CD4-positive, CD25-positive, alpha-beta regulatory T cell (primary cell): ENCODE measurements around the gene LRR1. TPM values are rescaled to one million over a fixed set of nuclear protein-coding genes. Genes with fewer than 3 reads are reported as not detected.

ENCODE experiments used
- ATAC-seq, 2 donors: fragments of 150-1000 bp; cut with Tn5 transposase; one replicate each; pipeline ENCODE4 v1.10.0; 2021; ENCODE audit warnings: low read depth in 2 of 2, moderate number of reproducible peaks in 2 of 2, moderate library complexity in 1 of 2
- DNase-seq, 3 donors: peaks; one replicate each; pipeline versions ENCODE4 v3.0.0 to v3.0.0-alpha.2; 2012 to 2022; ENCODE audit warnings: mixed read lengths in 1 of 3
- H3K27ac ChIP-seq: one replicate; pipeline ENCODE4 v1.7.0; 2013; ENCODE audit warnings: mild to moderate bottlenecking, low read length; ENCODE audit not compliant: insufficient read depth, poor library complexity, severe bottlenecking
- H3K27me3 ChIP-seq: one replicate; pipeline ENCODE4 v1.7.0; 2013; ENCODE audit warnings: low read length; ENCODE audit not compliant: control insufficient read depth, insufficient read depth
- H3K36me3 ChIP-seq: one replicate; pipeline ENCODE4 v1.7.0; 2013; ENCODE audit warnings: mild to moderate bottlenecking, low read length, moderate library complexity; ENCODE audit not compliant: control insufficient read depth, insufficient read depth
- H3K4me1 ChIP-seq: 2 replicates; pipeline ENCODE4 v1.7.0; 2013; ENCODE audit warnings: mild to moderate bottlenecking, low read length; ENCODE audit not compliant: insufficient read depth, control insufficient read depth, poor library complexity, severe bottlenecking
- H3K4me3 ChIP-seq: one replicate; pipeline ENCODE4 v1.7.0; 2013; ENCODE audit warnings: low read depth, mild to moderate bottlenecking, low read length, moderate library complexity
- H3K9me3 ChIP-seq, 2 experiments: 1 replicate in 1 of 2; 2 replicates in 1 of 2; pipeline ENCODE4 v1.7.0; 2013; ENCODE audit warnings: low read length in 2 of 2, mild to moderate bottlenecking in 1 of 2, moderate library complexity in 1 of 2; ENCODE audit not compliant: control insufficient read depth in 2 of 2
- H3K27ac Mint-ChIP-seq, 3 donors: one replicate each; pipeline ENCODE4 v1.8.0; 2020 to 2022; ENCODE audit warnings: mild to moderate bottlenecking in 3 of 3, mixed read lengths in 3 of 3, moderate library complexity in 2 of 3
- H3K27me3 Mint-ChIP-seq: one replicate; pipeline ENCODE4 v1.8.0; 2022; ENCODE audit warnings: mild to moderate bottlenecking, mixed read lengths
- H3K36me3 Mint-ChIP-seq: one replicate; pipeline ENCODE4 v1.8.0; 2020; ENCODE audit warnings: mixed read lengths
- H3K4me1 Mint-ChIP-seq, 4 donors: one replicate each; pipeline ENCODE4 v1.8.0; 2020 to 2022; ENCODE audit warnings: mixed read lengths in 4 of 4, mild to moderate bottlenecking in 1 of 4
- H3K4me3 Mint-ChIP-seq, 4 donors: one replicate each; pipeline ENCODE4 v1.8.0; 2020 to 2022; ENCODE audit warnings: mild to moderate bottlenecking in 4 of 4, mixed read lengths in 4 of 4, moderate library complexity in 3 of 4
- H3K9me3 Mint-ChIP-seq, 7 donors: one replicate each; pipeline ENCODE4 v1.8.0; 2020 to 2022; ENCODE audit warnings: mixed read lengths in 7 of 7, mild to moderate bottlenecking in 3 of 7, moderate library complexity in 2 of 7
- polyA plus RNA-seq, 4 donors: library from polyadenylated mRNA; unstranded; fragments of 300-500 nt; fragmentation: Illumina TruSeq; gene quantifications; one replicate each; pipeline ENCODE4 v1.2.3, GENCODE V29; 2021
- total RNA-seq: library from RNA; stranded (reverse); gene quantifications from one replicate; pipeline ENCODE4 v1.2.3, GENCODE V29; 2022

Gene LRR1
- total and polyA plus RNA-seq, 5 donors from 2014 or later, result 11.2 to 26.7 (median 17.3) TPM

DNA sequence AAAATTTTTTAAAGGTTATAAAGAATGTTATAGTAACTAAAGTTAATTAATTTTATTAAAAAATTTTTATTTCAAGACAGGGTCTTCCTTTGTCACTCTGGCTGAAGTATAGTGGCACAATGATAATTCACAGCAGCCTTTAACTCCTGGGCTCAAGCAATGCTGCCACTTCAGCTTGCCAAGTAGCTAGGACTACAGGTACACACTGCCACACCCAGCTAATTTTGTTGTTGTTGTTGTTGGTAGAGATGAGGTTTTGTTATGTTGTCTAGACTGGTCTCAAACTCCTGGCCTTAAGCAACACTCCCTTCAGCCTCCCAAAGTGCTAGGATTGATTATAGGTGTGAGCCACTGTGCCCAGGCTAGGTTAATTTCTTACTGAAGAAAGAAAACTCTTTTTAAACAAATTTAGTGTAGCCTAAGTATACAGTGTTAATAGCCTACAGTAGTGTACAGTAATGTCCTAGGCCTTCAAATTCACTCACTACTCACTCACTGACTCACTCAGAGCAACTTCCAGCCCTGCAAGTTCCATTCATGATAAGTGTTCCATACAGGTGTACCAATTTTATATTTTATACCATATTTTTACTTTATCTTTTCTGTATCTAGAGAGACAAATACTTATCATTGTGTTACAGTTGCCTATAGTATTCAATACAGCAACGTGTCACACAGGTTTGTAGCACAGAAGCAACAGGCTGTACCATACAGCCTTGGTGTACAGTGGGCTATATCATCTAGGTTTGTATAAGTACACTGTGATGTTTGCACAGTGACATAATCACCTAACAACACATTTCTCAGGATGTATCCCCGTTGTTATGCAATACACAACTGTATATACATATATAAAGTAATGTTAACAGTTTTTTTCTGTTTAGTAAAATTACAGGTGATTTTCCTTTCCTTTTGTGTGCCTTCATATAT is 61.1 kb downstream of the LRR1 start:
- peaks cover 4% of the 10 kb centered on the region for H3K36me3 Mint-ChIP-seq
- DNase-seq (no peak), ATAC-seq (no peak)
- H3K4me1 Mint-ChIP-seq, result peaks cover 0 to 4% (median 0%) of the 10 kb centered on the region in 4 donors
- Histone ChIP-seq H3K27me3 (no peaks in the 10 kb centered on the region), H3K4me3 (no peak overlapping the region), H3K36me3 (no peaks in the 10 kb centered on the region), H3K27ac (no peak overlapping the region), H3K9me3 (no peaks in the 10 kb centered on the region), H3K4me1 (no peaks in the 10 kb centered on the region)
- H3K9me3 Mint-ChIP-seq, result no peaks in the 10 kb centered on the region
- no peak overlapping the region for H3K27ac Mint-ChIP-seq
- no peaks in the 10 kb centered on the region for H3K27me3 Mint-ChIP-seq
- H3K4me3 Mint-ChIP-seq, result no peak overlapping the region

Other genes starting within 250 kb of the LRR1 start
- gene RPS29, start 12.6 kb upstream of the LRR1 start, total RNA-seq, result 2,952 TPM
- over 10,000 TPM in 2 of 4 donors, 1,000 to 10,000 TPM in 2; 7,004 to 11,285 (median 9,263) TPM for gene RPS29, start 12.6 kb upstream of the LRR1 start, polyA plus RNA-seq
- gene RPL36AL, start 21.7 kb downstream of the LRR1 start, total RNA-seq, result 240 TPM
- 100 to 1,000 TPM; 632 to 774 (median 735) TPM for gene RPL36AL, start 21.7 kb downstream of the LRR1 start, polyA plus RNA-seq
- 32.0 TPM for gene MGAT2, start 21.9 kb downstream of the LRR1 start, total RNA-seq
- gene MGAT2, start 21.9 kb downstream of the LRR1 start, polyA plus RNA-seq, result 10 to 100 TPM; 34.6 to 43.7 (median 36.4) TPM
- gene DNAAF2, start 36.3 kb downstream of the LRR1 start, total RNA-seq, result 9.5 TPM
- gene DNAAF2, start 36.3 kb downstream of the LRR1 start, polyA plus RNA-seq, result 10 to 100 TPM; 17.6 to 24.6 (median 19.5) TPM
- 1.6 TPM for gene POLE2, start 89.3 kb downstream of the LRR1 start, total RNA-seq
- 1 to 10 TPM; 1.8 to 2.5 (median 2.3) TPM for gene POLE2, start 89.3 kb downstream of the LRR1 start, polyA plus RNA-seq
- 3.1 TPM for gene KLHDC1, start 94.2 kb downstream of the LRR1 start, total RNA-seq
- 1 to 10 TPM; 1.2 to 3.9 (median 1.6) TPM for gene KLHDC1, start 94.2 kb downstream of the LRR1 start, polyA plus RNA-seq
- 81.1 TPM for gene KLHDC2, start 169.2 kb downstream of the LRR1 start, total RNA-seq
- 100 to 1,000 TPM in 3 of 4 donors, 10 to 100 TPM in 1; 95.7 to 124 (median 117) TPM for gene KLHDC2, start 169.2 kb downstream of the LRR1 start, polyA plus RNA-seq